Non-pigmented ciliary epithelial cell (primary cell): Measurements from ENCODE around the gene CPXM2.

ENCODE experiments used
- DNase-seq: peaks from one replicate; pipeline ENCODE4 v3.0.0-alpha.2; 2010; ENCODE audit warnings: low read depth

Gene CPXM2

DNA sequence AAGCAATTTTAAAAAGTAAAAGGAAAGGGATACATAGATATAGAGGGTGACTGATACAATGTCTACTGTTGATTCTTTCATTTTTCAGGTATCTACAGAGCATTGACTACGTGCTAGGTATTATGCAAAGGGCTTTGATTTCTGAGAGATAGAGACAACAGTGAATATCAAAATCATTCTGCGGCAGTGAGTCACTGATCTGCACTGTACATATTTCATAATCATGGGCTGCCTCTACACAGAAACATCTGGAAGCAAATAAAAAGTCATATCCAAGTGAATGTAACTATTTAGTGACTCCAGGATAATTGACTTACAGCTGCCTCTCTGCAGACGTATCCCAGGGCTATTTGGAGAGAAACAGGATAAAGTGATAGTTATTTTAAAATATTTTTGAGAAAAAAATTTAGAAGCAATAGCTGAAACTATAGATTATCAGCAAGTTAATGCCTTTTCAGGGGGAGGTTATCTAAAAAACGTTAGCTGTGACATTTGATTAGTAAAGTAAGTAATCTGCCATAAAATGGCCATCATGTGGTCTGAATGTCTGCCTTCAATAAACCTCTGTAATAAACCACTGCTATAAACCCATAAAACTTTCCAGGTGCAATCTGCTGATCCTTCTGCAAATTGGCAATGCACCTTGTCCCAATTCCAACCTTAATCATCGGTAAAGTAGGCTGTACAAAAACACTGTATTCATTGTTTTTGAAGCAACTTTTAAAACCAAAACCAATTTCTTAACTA lies 43.7 kb downstream of the CPXM2 start:
- no peak for DNase-seq

DNA sequence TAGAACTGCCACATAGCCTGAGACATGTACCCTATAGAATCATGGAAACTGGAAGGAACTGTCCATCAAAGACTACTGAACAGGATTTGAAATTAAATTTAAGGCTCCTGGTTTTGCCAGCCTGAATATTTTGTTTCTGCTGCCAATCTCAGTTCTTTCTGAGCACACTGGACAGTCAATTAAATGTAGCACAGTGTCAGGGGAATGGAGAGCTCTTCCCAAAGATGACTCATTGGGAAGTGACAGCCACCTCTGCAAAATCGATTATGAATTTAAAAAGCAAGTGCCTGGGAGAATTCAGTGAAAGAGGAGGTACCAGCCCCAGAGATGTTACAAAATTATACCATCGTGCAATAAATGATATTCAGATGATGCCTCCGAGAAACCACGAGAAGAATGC lies 47.8 kb downstream of the CPXM2 start:
- no peak for DNase-seq

DNA sequence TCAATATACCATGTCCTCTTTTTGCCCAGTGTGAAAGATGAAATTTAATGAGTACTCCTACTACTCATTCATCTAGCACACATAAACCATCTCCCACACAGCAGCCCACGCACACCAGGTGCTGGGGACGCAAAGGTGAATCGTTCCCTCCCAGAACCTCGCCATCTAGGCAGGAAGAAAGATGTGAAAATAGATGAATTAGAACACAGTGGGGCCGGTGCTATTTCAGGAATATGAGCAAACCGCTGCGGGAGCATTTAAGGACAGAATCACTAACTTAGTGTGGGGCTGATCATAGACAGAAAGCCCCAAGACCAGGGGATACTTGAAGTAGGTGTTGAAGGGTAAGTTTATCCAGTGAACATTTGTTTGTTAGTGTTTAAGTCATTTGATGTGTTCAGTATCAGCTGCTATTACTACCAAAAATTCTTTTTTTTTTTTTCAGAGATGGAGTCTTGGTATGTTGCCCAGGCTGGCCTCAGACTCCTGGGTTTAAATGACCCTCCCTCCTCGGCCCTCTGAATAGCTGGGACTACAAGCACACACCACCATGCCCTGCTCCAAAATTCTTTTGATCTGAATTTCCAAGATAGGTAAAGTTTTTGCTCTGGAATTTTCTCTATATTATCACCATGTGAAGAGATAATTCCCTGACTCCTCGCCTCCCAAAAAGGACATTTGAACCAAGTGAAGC lies 48.8 kb downstream of the CPXM2 start:
- DNase-seq: no peak

DNA sequence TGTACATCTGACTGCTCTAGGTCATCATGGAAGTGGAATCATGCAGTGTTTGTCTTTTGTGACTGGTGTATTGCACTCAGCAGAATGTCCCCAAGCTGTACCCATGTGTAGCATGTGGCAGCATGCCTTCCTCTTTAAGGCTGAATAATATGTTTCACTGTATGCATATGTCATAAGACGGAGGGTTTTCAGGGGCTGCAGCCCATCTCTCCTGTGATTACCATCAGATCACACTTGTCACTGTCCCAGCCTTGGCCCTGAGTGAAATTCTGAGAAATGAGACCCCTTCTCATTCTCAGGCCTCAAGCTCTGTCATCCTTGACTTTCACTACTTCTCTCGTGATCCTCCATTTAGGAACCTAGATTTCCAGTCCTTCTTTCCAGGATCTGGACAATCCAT lies 50.0 kb downstream of the CPXM2 start:
- no peak for DNase-seq

DNA sequence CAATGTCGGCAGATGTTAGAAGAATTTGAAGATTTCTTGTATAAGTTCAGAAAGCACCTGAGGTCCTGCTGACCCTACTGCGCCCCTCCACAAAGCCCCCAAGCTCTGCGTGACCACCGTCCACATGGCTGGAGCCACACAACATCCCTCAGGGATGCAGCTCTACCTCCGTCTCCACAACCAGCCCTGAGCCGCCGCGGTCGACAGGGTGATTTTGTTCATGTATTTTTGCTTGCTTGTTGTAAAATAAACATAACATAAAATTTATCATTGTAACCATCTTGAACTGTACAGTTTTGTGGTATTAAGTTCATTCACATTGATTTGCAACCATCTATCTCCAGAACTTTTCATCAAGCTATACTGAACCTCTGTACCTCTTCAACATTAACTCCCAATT lies 50.5 kb downstream of the CPXM2 start:
- no peak for DNase-seq

DNA sequence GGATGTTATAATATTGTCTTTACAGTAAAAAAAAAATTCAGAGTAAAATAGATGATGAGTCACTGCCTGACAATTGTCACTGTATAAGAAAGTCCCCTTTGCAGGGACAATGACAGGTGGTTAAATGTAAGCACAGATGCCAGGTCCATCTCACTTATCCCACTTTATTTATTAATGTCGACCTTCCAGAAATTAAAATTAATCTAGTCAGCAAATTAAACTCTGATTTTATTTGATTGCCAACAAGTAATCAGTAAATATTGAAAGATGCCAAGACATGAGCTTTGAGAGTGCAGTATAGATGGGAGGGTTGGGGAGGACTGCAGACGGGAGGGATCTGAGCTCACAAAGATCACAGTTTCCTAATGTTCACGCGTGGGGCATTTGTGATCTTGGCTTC lies 50.9 kb downstream of the CPXM2 start:
- no peak for DNase-seq

DNA sequence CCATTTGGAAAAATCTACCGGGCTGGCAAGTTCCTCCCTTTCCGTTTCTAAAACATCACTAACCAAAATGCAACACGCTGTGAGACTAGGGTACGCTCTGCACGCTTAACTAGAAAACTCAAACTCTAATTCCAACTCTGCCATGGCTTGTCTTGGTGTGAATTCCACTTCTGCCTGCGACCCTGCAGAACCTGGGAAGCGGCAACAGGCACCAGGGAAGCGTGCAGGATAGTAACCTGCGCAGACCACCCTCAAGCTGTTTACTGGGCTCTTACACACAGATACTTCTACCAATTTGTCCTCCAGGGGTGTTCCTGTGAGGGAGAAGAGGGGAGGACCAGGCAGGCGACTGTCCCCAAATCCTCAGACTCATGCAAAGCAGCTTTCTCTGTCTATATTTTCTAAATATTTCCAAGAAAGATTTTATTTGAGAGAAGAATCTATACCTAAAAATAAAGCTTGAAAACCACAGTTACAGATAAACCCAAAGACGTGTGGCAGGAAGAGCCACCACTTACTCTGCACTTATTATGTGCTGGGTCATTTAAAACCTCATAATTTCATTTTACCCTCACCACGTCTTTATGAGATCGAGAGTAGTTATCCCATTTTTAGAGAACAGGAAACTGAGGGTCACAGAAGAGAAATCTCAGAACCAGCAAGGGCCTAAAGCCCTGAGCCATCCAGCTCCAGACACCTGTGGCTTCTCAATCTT lies 52.9 kb downstream of the CPXM2 start:
- no peak for DNase-seq

DNA sequence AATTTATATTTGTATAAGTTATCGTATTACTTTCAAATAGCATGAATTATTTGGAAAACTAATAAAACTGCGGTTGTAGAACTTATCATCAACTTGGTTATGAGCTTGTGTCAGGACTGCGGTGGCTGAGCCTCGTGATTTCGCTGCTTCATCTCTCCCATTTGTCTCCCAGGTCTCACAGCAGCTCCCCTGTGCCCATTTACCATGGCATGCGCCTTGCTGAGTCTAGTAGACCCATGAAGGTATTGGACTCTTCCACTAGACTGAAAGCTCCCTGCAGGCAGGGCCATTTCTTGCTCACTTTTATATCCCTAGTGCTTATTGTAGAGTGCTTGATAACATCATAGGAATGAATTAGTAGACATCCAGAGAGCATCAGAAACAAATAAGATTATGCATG lies 53.9 kb downstream of the CPXM2 start:
- DNase-seq: no peak

DNA sequence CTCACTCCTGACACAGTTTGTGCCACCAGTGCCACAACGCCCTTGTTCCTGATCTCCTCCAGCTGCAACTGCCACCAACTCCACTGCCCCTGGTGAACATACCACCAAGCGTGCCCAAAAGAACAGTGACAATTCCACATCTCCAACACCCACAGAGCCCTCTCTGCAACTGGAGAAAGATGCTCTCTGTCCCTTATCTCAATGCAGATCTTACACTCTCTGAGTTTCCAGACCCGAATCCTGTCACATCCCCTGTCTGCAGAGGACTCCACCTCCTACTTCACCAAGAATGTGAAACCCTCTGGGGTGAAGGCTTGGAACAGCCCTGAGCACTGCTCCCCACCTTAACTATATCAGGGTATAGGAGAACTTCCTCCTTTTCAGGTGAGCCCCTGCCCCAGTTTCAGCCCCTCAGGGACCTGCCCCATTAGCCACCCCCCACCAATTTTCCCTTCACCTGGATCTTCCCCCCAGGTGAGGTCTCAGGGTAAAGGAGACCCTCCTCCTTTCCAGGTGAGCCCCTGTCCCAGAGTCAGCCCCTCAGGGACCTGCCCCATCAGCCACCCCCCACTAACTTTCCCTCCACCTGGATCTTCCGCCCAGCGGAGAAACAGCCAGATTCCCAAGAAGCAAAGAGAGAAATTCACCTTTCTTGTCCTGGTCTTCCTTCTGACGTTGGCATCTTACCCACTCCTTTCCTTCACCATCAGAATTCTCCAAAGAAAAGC lies 55.0 kb downstream of the CPXM2 start:
- DNase-seq: no peak

DNA sequence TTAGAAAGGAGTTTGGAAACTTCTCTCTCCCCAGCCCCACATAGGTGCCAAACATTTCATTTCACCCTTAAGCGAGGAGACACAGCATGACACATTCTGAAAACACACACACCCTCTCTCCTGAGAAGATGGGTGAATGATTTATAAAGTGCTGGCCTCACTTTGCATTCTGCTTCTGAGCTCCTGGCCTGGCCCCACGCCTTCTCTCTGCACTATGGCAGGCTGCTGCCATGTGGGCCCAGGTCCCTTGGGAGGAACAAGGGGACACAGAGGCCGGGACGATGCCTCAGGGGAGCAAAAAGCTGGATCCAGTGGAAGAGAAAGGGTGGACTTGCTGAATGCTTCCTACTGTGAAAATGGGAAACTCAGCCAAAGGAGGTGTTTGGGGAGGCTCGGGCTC lies 56.0 kb downstream of the CPXM2 start:
- no peak for DNase-seq

DNA sequence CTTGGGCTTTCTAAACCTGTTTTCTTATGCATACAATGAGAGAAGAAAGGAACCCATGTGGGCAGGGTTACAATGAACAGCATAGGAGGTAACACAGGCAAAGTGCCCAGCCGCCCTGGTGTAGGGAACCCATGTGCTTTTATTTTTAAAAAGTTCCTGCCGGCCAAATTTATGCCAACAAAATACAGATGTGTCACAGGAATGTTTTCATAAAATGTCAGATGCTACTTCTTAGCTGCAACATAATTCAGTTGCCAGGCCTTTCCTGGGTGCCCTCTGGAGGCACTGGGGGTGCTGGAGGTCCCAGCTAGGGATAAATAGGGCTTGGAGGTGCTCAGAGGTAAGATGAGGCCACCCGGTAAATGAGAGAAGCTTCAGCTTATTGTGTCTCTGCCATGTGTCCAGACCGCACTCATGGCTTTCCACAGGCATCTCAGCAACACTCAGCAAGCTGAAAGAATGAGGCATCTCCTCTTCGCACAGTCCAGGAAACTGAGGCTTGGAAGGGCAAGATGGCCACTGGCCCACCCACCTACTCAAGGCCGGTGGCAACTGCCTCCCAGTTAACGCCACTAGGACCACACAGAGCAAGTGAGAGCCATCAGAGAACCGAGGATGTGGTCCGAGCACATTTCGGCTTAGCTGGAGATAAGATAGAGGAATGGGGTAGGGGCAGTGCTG lies 58.3 kb downstream of the CPXM2 start:
- no peak for DNase-seq

DNA sequence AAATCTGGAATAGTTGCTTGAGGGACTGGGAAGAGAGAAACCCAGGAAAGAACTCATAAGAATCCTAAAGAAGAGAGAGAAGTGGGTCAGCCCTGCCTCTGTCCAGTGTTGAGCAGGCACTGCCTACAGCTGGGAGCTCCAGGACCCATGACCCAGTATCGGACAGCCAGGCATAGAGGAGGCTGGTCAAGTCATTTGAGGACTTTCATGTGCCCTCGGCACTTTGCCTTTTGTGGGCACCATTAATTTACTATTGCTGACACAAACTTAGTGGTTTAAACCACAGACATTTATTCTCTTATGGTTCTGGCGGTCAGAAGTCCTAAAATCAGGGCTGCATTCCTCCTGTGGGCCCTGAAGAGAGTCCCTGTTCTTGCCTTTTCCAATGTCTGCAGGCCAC lies 60.3 kb downstream of the CPXM2 start:
- DNase-seq: no peak

DNA sequence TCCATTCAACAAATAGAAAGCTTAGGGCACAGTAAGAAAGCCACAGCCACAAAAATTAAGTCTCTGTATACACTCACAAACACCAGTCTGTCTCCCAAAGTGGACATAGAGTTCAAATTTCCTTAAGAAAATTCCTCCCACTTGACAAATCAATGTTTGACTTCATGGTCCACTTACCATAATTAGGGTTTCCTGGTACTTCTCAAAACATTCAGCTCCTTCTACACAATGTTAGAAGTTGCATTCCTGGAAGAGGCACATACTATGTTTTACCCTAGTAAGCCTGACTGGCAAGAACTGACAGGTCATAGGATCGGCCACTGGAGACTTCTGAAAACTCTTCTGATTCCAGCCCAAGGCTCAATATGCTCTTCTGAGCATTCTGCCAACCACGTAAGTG lies 70.5 kb downstream of the CPXM2 start:
- no peak for DNase-seq

DNA sequence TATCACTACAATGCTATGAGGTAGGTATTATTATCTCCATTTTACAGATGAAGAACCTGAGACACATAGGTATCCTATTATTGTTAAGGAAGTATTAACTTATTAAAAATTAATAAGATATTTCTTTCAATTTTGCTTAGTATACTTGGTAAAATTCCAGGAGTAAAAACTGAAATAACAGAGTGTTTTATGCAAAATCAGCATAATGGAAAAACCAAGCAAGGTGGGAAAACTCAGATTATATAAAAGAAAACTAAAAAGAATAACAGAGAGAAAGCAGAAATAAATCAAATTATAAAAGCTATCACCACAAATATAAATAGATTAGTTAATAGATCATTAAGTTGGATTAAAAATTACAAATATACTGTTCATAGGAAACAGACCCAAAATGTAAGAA lies 82.0 kb downstream of the CPXM2 start:
- DNase-seq: no peak

DNA sequence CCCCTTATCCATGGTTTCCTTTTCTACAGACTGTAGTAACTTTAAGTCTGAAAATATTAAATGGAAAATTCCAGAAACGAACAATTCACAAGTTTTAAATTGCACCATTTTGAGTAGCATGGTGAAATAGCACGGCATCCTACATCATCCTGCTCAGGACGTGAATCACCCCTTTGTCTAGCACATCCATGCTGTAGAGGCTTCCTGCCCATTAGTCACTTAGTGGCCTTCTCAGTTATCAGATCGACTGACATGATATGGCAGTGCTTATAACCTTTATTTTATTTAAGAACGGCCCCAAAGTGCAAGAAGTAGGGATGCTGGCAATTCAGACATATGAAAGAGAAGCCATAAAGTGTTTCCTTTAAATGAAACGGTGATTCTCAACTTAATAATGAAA lies 82.7 kb downstream of the CPXM2 start:
- DNase-seq: peak; percentile 69

DNA sequence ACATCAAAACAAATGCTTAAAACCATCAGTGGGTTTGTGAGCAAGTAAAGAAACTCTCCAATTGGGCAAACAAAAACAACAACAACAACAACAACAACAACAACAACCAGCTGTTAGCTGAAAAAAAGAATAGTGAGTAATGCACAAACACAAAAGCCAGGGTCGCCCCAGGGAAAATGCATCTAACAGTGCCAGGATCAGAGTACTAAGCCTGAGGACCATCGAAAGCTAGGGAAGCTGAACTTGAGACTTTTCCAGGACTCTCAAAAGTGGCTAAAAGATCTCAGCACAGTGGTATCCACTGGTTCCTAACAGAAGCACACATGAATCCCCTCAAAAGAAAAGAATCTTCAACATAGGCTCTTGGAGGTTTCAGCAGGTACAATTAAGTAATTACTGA lies 83.3 kb downstream of the CPXM2 start:
- no peak for DNase-seq

DNA sequence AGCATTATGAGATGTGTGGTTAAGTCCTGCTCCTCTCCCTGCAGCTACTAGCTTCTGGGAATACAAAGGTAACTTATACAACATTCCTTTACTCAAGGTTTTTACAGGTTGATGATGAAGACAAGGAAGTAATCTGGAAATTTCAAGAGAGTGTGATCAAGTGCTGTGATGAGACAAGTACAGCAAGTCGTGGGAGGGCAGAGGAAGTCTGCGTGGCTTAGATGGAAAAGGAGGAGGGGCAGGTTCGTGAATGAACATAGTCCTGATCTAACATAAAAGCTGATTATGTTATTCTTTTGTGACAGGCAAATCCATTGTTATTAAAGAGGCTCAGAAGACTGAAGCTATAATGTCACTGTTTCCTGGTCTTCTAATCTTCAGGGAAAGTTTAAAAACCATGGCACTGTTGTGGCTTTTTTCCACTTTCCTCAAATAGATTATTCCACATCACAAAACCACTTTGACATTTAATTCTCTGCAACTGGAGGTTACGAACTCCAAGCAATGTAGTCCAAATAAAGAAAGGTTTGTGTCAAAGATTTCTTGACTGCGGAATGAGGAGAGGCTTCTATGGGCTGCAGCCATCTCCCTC lies 84.1 kb downstream of the CPXM2 start:
- no peak for DNase-seq

DNA sequence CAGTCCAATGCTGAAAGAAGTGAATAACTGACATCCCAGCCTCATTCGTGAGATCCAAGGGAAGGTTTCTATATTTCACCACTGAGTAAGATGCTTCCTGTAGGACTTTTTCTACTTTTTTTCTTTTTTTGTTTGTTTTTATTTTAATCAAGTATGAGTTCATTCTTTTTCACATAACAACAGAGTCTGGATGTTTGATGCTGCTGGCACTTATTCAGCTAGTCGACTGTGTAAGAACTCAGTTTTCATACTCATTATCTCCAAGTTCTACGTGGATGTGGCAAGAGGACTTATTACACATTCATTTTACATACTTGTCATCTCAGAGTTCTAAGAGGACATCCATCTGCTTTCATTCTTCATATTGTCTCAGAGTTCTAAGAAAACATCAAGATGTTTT lies 86.9 kb downstream of the CPXM2 start:
- peak; percentile 35 for DNase-seq

DNA sequence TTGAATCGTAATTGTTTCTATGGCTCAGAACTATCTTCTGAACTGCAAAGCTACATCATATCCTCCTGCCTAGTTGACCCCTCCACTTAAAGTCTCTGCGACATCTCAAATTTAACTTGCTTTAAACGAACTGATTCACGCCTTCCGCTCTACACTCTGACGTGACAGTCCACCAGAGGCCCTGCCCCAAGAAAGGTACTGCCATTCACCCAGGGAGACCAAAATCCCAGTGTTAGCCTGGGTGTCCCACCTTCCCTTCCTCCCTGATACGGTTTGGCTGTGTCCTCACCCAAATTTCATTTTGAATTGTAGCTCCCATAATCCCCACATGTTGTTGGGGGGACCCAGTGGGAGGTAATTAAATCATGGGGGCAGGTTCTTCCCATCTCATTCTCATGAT lies 90.8 kb downstream of the CPXM2 start:
- no peak for DNase-seq

DNA sequence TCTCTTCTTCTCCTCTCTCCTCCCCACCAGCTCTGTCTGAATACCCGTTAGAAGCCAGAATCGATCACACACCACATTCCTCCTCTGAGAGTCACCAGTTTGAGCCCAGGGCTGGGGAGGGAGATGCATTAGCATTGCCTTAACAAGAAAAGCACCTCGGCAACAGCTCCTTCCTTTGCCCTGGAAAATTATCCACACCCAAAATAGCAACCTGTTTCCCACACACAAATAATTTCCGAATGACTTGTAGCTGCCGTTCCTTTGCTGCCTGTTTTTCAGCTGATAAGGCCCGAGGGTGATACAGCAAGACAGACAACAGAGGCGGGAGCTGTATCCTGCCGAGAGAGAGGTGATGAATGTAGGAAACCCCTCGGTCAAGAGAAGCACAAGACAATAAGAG lies 91.3 kb downstream of the CPXM2 start:
- peak; percentile 6 for DNase-seq

DNA sequence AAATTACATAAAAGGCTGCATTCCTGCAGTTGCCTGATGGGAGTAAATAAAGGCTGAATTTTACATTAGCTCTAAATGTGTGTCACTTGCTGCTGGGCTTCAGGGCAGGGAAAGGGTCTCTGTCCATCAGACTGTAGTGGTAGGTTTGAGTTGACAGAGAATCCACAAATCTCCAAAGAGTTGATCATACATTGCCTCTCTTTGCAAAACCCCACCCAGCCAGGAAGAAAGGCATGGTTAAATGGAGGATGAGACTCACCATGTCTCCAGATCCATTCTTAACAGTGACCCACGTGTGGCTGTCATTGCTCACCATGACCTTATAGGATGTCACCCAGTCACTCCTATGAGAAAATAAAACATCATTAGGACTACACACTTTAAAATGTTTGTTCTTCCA lies 92.8 kb downstream of the CPXM2 start:
- DNase-seq: no peak

DNA sequence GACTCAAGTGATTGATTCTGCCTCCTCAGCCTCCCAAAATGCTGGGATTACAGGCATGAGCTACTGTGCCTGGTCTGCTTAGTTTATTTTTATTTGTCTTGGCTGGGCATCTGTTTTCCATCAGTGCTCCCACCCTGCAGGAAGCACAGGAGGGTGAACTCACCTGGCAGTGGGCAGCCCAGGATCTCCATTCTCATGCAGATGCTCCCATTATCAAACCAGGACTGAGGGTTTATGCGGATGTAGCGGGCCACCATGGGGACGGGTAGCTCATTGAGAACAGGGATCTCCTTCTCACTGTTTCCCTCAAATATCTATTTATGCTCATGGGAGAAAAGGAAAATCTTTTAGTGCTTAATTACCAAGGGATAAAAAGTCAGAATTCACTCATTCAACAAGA lies 93.8 kb downstream of the CPXM2 start:
- DNase-seq: no peak
